ENCODE data around the gene SULF2. TPM values are rescaled to one million over a fixed set of nuclear protein-coding genes. Genes with fewer than 3 reads are reported as not detected.

SULF2 gene
- total RNA-seq, 1 experiment from 2014 or later: 13.0 TPM

GRCh38 chr20:47782920-47783552 lies 2.2 kb downstream of the SULF2 start (continued):
- TF ChIP-seq FOSL1 (IDR thresholded peaks at IDR 0.05; ENCODE audit: low read depth) (no peak), CBX3 (IDR thresholded peaks at IDR 0.05; ENCODE audit: low read depth) (no peak), EZH2 (IDR thresholded peaks at IDR 0.05) (no peak), JUND (IDR thresholded peaks at IDR 0.05) (no peak)

GRCh38 chr20:47782076-47782475 lies 3.2 kb downstream of the SULF2 start:
- DNase-seq (ENCODE audit: low read depth, low spot score): no peak
- no peak overlapping the region for H2AFZ ChIP-seq (ENCODE audit: low read depth, low read length, poor library complexity, severe bottlenecking)
- peaks cover 11 to 22% of the 10 kb centered on the region in 2 experiments for H3K4me1 ChIP-seq (ENCODE audit: control insufficient read depth in 1 of 2, insufficient read depth in 2 of 2, low read length in 2 of 2)
- H3K9ac ChIP-seq (ENCODE audit: low read length): no peak overlapping the region
- H3K27ac ChIP-seq (ENCODE audit: low read depth, low read length): no peak overlapping the region
- no peak for TF ChIP-seq SP1 (IDR thresholded peaks at IDR 0.05; ENCODE audit: low read depth)
- TF ChIP-seq POLR2A (IDR thresholded peaks at IDR 0.05; ENCODE audit: borderline replicate concordance, extremely low read depth, insufficient read depth, insufficient read length): no peak
- no peak for TF ChIP-seq EGR1 (IDR thresholded peaks at IDR 0.05; ENCODE audit: low read depth)
- no peak for TF ChIP-seq EZH2 (IDR thresholded peaks at IDR 0.05)
- TF ChIP-seq, protein P1, sequence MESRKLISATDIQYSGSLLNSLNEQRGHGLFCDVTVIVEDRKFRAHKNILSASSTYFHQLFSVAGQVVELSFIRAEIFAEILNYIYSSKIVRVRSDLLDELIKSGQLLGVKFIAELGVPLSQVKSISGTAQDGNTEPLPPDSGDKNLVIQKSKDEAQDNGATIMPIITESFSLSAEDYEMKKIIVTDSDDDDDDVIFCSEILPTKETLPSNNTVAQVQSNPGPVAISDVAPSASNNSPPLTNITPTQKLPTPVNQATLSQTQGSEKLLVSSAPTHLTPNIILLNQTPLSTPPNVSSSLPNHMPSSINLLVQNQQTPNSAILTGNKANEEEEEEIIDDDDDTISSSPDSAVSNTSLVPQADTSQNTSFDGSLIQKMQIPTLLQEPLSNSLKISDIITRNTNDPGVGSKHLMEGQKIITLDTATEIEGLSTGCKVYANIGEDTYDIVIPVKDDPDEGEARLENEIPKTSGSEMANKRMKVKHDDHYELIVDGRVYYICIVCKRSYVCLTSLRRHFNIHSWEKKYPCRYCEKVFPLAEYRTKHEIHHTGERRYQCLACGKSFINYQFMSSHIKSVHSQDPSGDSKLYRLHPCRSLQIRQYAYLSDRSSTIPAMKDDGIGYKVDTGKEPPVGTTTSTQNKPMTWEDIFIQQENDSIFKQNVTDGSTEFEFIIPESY (IDR thresholded peaks at IDR 0.05; ENCODE audit: extremely low read depth, insufficient replicate concordance, low read length): no peak
- no peak for TF ChIP-seq SRF (IDR thresholded peaks at IDR 0.05; ENCODE audit: low read depth)
- no peak overlapping the region for H3K4me2 ChIP-seq (ENCODE audit: low read length)
- no peaks in the 10 kb centered on the region for H3K9me3 ChIP-seq (ENCODE audit: control insufficient read depth in 1 of 2, insufficient read depth in 1 of 2, low read depth in 1 of 2, low read length in 2 of 2)
- RAD21 ChIA-PET (ENCODE audit: low non-redundant PET in 1 of 2, low total read pairs in 2 of 2, uncharacterized antibody in 2 of 2, unreplicated experiment in 2 of 2): no interaction called here
- no peaks in the 10 kb centered on the region for H3K36me3 ChIP-seq (ENCODE audit: control insufficient read depth in 1 of 2, insufficient read depth in 2 of 2, low read length in 2 of 2)
- POLR2A ChIA-PET: no interaction called here
- H3K27me3 ChIP-seq (ENCODE audit: insufficient read depth, low read length): no peaks in the 10 kb centered on the region
- H3K9me2 ChIP-seq (ENCODE audit: insufficient read depth): no peaks in the 10 kb centered on the region
- no peak overlapping the region for H3K4me3 ChIP-seq (replicated peaks in 1 of 2; ENCODE audit: low read depth in 1 of 2, low read length in 2 of 2)
- BruUV-seq (replicated peaks): no TSS peak
- ATAC-seq: no peak
- no peaks in the 10 kb centered on the region for H4K20me1 ChIP-seq (ENCODE audit: insufficient read depth)
- intact Hi-C loops (cut with micrococcal nuclease): no loop called here
- no peaks in the 10 kb centered on the region for H3K79me2 ChIP-seq (ENCODE audit: insufficient read depth, low read length)
- CTCF ChIA-PET: interaction anchor here (1.7 kb wide), 1 partner anchor 838 kb away, joined by 5 read pairs; no protein-coding TSS in a partner anchor
